Left cardiac atrium (tissue), 4 donors: ENCODE results near the gene C20orf141. TPM values are rescaled to one million over a fixed set of nuclear protein-coding genes. Genes with fewer than 3 reads are reported as not detected.
A peak's percentile ranks its signal among the peaks of the same experiment; 100 is the strongest.
"Not testable (repeated sequence)": the region's sequence is repeated elsewhere in the genome, so short reads cannot be mapped to it uniquely, and the experiment has no call there.

ENCODE experiments used
- ATAC-seq, 2 donors: fragments of 200-7000 bp; cut with Tn5 transposase; one replicate each; pipeline ENCODE4 v1.9.1; 2020; ENCODE audit warnings: mild to moderate bottlenecking in 2 of 2, moderate library complexity in 2 of 2
- DNase-seq: peaks from one replicate; pipeline ENCODE4 v3.0.0-alpha.2; 2020
- intact Hi-C, 2 donors: fragments of 100-400 bp; cut with DNase I; formaldehyde crosslinking; loops; one replicate each; pipeline versions ENCODE4 v1.14.1 to v1.15.1; 2022 to 2023
- total RNA-seq, 2 donors: library from RNA; stranded (reverse); fragmentation: NEBNext Ultra II Directional; extraction: Animal tissue kit (Norgen Biotek cat#: 25700); gene quantifications; one replicate each; pipeline ENCODE4 v1.2.1, GENCODE V29; 2021
- donor health status: DM: no; HTN: yes; CAD: no.
- donor health status: DM: no; HTN: yes; CAD: no; lungs with severe emphysema.
- donor health status: DM: yes; HTN: yes; CAD: no.
- donor health status: Dilated cardiomyopathy.

C20orf141 gene
- total RNA-seq, 2 donors from 2014 or later, result not detected

DNA sequence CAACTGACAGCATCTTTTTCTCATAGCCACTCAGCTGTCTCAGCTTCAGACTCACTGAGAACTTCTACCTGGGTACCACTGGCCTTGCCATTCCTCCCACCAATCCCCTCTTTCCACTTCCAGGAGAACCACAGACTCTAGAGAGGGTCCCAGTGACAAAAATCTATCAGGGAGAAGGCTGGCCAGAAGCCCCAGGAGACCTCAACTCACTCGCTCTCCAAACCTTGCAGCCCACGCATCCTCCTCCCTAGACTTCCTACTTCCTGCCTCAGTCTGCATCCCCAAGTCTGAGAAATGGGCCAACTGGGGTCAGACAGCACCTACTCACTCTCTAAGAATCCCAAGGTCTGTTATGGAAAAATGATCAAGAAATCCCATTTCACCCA, 2.5 kb downstream of the C20orf141 start:
- DNase-seq (no peak), ATAC-seq (no peak)
- intact Hi-C loops, result no loop called here

DNA sequence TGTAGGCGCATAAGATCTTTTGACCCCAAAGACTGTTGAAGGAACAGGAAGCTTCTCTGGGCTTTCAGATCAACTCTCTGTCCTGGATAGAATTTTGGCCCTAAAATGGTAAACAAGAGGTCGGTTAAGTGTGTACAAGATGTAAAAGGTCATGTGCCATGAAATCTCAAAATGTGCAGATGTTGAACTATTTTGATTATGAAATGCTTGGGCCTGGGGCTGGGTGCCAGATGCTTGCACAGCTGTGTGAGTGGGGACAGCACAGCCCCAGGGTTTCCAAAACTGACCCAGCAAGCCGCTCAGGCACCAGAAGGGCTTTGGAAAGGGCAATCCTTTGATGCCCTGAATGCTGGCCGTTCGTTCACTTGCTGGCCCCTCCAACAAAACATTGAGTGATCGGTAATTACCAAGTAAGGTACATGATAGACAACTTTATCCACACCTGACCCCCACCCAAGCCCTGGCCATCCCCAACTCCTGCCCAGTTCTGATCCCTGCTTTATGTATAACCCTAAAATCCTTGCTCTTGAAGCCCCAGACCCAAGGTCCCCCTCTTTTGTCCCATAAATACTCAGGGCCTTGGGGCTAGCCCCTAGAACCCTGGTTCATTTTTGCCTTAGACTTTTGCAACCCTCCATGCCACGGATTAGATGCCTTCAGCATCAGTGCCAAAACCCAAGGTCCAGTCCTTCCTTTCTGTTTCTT, 3.3 kb downstream of the C20orf141 start:
- DNase-seq (no peak), ATAC-seq (peak in 1 of 2 donors; percentile 64)
- intact Hi-C loops, result no loop called here

DNA sequence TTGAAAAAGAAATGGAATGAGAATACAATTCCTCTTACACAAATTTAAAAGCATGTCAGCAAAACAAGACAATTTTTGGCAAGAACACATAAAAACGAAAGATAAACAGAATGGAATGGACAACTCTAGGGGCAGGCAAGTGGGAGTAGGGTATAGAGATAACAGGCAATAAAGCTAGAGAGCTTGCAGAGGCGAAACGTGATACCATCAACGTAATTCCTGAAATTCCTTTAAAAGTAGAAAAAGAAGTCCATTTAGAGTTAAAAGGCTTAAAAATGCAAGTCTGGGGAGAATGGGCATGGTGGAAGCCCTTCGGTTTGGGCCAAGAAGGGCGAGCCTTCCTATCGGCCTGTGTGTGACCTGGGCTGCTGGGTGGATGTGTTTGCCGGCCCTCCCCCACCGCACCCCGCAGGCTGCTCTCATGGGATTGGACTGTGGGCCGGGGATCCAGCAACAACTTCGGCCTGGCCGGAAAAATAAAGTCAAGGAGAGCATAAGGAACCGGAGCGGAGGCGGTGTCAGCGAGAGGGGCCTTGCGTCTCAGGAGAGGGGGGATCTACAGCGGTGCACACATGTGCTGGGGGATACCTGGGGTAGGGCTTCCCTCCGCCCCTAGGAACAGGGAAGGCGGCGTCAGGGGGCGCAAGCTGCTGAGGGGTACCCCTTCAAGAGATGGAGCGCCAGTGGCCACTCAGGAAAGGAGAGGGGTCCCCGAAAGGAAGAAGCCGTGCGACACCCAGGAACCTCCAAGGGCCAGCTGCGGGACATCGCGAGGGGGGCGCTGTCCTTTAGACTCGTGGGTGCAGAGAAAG, 5.5 kb downstream of the C20orf141 start:
- DNase-seq, result no peak
- intact Hi-C loops, result no loop called here
- peak; percentile 70 to 86 for ATAC-seq

DNA sequence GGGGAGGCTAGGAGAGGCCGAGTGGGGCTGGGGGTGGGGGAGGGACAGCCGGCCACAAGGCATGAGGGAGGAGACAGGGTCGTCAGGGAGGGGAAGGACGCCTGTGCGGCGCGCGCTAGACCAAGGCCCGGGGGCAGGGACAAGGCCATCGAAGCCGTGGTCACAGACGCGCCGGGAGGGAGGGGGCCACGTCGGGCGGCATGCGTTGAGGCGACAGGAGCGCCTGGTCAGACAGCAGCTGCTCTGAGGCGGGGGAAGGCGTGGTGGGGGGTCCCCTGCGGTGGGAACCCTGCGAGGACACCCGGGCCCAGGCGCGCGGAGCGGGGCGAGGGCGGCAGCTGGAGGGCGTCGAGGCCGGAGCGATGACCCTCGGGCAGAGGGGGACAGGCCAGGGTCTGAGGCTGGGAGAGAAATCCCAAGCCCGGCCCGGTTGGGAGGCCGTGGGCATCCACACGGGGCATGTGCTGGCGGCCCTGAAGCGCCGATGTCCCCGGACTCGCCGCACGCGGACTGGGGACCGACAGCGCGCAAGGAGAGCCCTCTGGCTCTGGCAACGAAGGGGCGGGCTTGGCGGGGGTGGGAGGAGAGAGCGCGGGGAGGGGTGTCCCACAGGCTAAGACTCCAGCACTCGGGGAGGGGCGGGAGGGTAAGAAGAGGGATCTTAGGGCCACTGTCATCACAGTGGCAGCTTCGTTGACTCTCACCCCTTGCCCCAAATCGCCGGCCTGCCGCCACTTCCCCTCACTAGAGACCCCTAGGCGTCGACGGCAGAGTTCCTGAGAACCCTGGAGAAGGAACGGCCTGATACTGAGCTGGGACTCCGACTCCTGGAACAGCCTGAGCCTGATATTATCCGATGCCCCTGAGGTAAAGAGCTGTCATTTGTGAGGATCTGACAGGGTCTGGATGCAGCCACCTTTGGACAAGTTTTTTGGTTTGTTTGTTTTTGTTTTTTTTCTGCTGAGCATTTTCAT, 6.4 kb downstream of the C20orf141 start:
- DNase-seq (no peak), ATAC-seq (peak; percentile 45 to 49)
- intact Hi-C loops, result no loop called here

DNA sequence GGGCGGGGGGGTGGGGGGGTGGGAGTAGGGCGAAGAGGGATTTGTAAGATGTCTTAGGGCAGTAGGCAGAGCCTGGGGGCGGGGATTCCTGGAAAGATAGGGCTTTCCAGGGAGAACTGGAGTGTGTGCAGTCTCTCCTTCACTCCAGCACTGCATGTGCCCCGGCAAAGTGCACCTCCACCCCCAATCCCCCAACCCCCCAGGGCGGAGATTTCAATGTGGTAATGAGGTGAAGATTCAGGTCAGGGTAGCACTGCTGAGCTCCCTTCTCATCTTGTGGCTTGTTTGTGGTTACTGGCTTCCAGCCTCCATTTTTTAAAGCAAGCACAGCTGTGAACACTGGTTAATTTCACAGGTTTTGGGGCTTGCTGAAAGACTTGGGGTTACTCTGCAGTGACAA, 7.3 kb downstream of the C20orf141 start:
- no peak for ATAC-seq
- intact Hi-C loops, result no loop called here
- DNase-seq, result no peak

DNA sequence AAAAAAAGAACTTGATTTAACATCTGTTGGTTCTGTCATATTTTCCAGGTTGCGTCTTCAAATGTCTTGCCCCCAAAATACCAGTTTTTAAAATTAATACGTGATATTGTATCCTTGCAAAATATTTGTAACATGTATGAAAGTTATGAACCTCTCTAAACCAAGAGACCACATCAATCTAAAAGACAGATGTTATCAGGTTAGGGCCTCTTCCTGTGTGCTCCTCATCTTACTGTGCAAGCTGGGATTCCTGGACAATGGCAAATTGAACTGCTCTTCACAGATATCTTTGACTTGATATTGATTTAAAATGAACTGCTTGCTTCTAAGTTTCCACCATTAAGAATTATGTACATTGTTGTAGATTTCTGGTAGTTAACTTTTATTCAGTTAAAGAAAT, 11.0 kb downstream of the C20orf141 start:
- ATAC-seq (no peak), DNase-seq (no peak)
- intact Hi-C loops, result no loop called here

DNA sequence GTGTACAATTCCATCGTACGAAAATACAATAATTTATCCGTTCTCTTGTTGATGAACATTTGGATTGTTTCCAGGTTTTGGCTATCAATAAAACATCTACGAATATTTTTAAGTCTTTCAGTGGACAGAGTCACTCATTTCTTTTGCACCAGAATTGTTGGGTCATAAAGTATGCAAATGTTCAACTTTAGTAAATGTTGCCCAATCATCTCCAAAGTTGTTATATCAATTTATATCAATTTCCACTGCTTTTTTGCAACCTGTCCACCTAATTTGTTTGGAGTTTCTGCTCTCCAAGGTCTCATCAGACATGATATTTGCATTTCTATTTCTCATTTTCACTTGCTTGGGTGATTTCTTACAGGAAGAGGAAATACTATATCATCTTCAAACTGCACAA, 11.9 kb downstream of the C20orf141 start:
- ATAC-seq, result no peak
- no peak for DNase-seq
- intact Hi-C loops, result no loop called here

DNA sequence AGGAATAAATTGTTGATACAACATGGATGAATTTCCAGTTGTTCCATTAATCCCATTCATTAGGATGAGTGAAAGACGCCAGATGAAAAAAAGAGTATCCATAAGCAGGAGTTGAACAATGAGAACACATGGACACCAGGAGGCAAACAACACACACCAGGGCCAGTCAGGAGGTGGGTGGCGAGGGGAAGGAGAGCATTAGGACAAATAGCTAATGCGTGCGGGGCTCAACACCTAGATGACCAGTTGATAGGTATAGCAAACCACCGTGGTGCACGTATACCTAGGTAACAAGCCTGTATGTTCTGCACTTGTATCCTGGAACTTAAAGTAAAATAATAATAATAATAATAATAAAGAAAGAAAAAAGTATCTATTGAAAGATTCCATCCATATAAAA, 14.6 kb downstream of the C20orf141 start:
- ATAC-seq (no peak), DNase-seq (no peak)
- intact Hi-C loops, result no loop called here

DNA sequence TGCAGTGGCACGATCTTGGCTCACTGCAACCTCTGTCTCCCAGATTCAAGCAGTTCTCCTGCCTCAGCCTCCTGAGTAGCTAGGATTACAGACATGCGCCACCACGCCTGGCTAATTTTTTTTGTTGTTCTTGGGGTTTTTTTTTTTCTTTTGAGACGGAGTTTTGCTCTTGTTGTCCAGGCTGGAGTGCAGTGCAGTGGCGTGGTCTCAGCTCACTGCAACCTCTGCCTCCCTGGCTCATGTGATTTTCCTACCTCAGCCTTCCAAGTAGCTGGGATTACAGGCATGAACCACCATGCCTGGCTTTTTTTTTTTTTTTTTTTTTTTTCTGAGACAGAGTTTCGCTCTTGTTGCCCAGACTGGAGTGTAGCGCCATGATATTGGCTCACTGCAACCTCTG, 16.4 kb downstream of the C20orf141 start:
- DNase-seq, ATAC-seq: not testable (repeated sequence)
- intact Hi-C loops, result loop anchor here in 1 of 2 donors (10.0 kb wide), 1 partner anchor 166 kb away; the partner anchor contains the start of gene IDH3B

DNA sequence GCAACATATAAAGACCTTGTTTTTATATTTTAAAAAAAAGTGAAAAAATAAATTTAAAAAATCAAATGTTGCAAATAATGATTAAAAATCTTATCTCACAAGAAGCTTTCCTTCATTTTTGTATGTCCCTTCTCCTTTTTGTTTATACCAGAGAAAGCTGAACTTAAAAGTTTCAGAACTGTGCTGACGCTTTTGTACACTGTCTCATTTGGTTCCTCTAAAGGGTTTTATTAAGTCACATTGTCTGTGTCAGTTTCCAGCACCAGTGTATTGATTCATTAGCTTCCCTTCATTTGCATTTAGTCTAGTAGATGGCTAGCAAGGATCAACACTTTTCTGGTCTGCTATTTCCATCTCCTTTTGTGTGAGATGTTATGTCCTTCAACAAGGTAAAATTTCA, 19.0 kb downstream of the C20orf141 start:
- intact Hi-C loops, result loop anchor here in 1 of 2 donors (10.0 kb wide), 1 partner anchor 169 kb away; the partner anchor contains the start of gene IDH3B
- DNase-seq (no peak), ATAC-seq (no peak)

DNA sequence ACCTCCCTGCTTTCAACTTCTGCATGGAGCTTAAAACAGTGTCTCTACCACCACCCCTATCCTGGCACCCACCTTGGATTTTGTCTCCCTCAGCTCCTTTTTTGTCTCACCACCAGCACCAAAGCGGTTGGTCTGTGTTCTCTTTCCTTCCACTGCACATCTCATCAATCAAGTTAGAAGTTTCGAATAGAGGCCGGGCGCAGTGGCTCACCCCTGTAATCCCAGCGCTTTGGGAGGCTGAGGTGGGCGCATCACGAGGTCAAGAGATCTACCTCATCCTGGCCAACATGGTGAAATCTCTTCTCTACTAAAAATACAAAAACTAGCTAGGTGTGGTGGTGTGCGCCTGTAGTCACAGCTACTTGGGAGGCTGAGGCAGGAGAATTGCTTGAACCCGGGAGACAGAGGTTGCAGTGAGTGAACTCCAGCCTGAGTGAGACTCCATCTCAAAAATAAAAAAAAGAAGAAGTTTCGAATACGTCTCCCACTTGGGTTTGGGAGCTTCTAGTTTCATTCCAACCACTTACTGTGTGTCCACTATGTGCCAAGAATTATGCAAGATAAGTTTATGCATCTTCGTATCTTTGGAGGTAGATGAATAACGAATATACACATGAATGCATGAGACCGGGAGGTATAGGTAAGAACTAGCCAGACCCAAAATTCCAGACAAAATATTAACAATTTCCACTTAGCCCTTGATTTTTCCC, 19.8 kb downstream of the C20orf141 start:
- no peak for ATAC-seq
- intact Hi-C loops, result loop anchor here in 1 of 2 donors (10.0 kb wide), 1 partner anchor 170 kb away; the partner anchor contains the start of gene IDH3B
- no peak for DNase-seq

DNA sequence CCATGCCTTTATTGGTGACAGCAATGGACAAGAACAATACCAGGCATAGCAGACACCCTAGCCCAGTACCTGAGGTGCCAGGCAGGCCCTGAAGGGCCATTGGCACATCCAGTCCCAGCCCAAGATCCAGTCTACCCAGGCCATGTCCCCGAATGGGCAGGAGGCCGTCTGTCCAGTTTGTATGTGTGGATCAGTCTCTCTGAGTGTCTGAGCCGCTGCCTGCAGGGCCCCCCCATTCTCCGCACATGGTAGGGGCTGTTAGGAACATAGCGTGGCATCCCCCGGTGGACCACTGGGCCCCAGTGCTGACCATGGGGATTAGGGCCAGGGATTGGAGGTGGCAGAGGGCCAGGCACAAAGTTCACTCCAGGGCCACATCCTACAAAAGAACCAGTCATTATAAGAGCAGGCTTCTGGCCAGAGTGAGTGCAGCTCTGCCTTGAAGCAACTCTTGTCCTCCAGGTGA, 20.6 kb downstream of the C20orf141 start:
- no peak for DNase-seq
- no peak for ATAC-seq
- intact Hi-C loops, result loop anchor here in 1 of 2 donors (10.0 kb wide), 1 partner anchor 171 kb away; the partner anchor contains the start of gene IDH3B

DNA sequence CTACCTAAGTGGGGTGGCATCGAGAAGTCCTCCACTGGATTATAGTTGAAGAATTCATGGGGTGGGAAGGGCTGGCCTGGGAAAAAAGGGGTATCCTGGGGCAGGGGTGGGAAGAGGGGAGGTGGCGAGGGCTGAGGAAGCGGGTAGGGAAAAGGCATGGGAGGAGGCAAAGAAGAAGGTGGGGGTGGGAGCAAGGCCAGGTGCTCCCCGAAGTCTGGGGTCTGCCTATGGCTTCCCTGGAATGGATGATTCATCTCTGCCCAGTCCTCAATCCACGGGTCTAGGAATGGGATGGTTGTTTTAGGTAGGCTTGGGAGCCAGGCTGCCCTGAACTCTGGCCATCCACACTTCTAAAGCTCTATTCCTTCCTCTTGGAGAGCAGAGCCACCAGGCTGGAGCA, 21.2 kb downstream of the C20orf141 start:
- intact Hi-C loops, result loop anchor here in 1 of 2 donors (10.0 kb wide), 1 partner anchor 171 kb away; the partner anchor contains the start of gene IDH3B
- DNase-seq (no peak), ATAC-seq (no peak)

DNA sequence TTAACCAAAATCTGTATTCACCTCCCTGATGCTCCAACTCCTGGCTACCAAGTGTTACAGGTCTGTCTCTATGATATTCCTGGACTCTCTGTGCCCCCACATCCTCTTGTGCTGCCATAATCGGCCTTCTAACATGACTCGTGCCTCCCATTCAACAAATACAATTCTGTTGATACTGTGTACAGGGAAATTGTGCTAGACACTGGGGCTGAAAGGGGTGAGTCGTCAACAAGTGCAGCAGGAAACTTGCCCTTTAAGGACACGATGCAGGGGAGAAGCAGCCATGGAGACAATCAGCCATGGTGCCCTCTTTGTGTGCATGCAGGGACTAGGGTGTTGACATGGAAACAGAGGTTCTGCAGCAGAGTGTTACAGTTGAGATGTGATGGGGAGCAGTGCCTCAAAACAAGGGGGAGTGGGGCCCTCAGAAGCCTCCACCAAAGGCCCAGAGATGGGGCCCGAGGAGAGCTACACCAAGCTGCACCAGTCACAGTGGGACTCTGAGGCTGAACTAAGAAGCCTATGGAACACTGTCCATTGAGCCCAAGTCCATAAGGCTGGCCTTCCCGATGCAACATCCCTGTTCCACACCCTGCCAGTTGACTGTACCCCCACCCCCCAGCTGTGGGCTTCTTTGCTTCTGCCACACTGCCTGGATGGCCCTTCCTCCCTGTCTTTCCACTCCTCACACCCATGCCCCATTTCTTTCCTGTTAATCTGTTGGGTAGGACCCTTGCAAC, 22.6 kb downstream of the C20orf141 start:
- DNase-seq (no peak), ATAC-seq (no peak)
- intact Hi-C loops, result loop anchor here in 1 of 2 donors (10.0 kb wide), 1 partner anchor 173 kb away; the partner anchor contains the start of gene IDH3B

DNA sequence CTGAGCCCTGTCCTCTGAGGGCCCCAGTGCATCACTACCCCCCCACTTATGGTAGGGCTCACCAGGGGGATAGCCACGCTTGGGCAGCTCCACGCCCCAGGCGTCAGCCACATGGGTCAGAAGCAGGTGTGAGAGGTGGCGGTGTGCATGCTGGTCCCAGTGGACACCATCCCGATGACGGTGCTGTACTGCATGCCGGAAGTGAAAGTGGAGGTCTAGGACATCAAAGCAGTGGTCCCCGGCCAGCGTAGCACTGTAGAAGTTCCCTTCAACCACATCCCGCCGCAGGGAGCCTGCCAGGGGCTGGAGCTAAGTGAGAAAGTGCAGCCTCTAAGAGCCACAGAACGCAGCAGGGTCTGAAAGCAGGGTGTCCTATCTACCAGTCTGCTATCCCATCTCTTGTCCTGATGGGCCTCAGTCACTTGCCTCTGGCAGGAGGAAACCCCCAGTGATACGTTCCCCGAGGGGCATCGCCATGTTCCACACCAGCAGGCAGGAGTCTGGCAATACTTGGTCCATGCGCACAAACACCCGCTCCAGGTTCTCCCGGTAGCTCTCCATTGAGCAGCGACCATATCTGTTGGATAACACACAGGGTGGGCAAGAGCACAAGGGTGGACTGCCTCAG, 23.5 kb downstream of the C20orf141 start:
- intact Hi-C loops, result loop anchor here in 1 of 2 donors (10.0 kb wide), 1 partner anchor 173 kb away; the partner anchor contains the start of gene IDH3B
- ATAC-seq (no peak), DNase-seq (no peak)

DNA sequence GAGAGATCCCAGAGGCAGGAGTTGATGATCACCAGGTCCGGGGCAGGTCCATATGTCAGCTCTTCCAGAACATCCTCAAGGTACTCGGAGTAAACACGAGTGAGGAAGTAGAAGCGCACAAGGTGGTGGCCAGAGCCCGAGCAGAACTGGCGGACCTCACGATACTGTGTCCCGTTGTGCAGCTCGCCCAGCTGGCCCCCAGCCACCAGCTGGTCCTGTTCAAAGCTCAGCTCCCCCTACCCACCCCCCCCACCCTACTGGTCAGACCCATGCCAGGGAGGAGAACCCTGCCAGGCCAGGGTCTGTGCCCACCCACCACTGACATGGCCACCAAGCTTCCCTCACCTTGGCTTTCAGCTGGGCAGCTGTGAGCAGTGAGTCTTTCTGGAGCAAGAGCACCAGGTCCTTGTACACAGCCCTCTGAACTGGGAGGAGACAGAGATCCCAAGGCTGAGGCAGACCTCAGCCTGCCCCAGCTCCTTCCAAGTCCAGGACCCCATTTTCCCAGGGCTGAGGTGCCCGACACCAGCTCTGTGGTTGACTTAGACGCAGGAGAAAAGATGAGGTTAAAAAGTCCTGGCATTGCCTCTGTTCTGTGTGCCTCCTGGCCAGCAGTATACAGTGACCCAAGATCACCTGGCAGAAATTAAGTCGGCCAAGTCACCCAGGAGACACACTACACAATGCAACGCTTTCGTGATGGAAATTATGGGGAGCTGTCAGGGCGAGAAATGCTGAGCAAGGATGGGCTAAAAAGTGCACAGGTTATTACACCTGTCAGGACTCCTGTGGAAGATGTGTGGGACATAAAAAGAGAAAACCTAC, 24.3 kb downstream of the C20orf141 start:
- ATAC-seq, result no peak
- intact Hi-C loops, result loop anchor here in 1 of 2 donors (10.0 kb wide), 1 partner anchor 174 kb away; the partner anchor contains the start of gene IDH3B
- DNase-seq, result no peak
